ENCODE results near the gene SMCHD1.
A peak's percentile ranks its signal among the peaks of the same experiment; 100 is the strongest.
"Not testable (repeated sequence)": the region's sequence is repeated elsewhere in the genome, so short reads cannot be mapped to it uniquely, and the experiment has no call there.

SMCHD1 gene

DNA sequence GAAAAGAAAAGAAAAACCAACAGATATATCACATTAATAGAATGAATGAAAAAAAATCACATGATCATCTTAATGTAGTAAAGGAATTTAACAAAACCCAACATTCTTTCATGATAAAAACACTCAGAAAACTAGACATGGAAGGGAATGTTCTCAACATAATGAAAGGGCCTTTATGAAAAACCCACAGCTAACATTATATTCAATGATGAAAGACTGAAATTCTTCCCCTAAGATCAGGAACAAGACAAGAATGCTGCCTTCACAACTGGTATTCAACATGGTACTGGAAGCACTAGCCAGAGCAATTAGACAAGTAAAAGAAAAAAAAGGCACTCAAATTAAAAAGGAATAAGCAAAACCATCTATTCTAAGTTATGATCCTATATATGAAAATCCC is 162.8 kb downstream of the SMCHD1 start:
- DNase-seq (ENCODE audit: low read depth), result no peak

DNA sequence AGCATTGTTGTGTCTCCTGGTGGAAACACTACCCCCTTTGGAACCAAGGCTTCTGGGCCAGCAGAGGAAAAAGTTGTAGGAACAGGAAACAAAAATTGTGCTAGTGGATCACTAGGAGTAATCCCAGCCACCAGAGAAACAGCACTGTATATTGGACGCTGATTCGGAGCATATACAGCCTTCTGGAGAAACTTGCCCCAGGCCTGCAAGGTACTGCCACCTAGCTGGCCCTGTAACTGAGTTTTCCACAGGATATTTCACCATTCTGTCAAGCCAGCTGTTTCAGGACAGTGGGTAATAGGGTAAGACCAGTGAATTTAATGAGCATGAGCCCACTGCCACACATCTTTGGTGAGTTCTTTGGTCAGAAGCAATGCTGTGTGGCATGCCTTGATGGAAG is 166.2 kb downstream of the SMCHD1 start:
- no peak for DNase-seq (ENCODE audit: low read depth)

DNA sequence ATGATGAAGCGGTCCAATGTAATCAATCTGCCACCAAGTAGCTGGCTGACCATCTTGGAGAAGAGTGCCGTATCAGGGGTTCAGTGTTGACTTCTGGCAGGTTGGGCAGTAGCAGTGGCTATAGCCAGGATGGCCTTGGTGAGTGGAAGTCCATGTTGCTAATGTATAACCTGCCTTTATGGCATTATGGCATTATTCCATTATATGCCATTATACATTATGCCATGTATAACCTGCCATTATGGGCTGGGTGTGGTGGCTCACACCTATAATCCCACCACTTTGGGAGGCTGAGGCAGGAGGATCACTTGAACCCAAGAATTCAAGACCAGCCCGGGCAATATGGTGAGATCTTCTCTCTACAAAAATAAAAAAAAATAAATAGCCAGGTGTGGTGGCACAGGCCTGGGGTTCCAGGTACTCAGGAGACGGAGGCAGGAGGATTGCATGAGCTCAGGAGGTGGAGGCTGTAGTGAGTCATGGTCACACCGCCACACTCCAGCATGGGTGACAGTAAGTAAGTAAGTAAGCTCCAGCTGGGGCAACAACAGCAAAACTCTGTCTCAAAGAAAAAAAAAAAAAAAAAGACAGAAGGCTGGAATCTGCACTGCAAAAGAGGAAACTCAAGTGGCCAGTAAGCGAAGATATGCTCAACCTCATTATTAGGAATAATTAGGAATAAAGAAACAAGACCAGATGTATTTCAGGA is 166.8 kb downstream of the SMCHD1 start:
- no peak for DNase-seq (ENCODE audit: low read depth)

DNA sequence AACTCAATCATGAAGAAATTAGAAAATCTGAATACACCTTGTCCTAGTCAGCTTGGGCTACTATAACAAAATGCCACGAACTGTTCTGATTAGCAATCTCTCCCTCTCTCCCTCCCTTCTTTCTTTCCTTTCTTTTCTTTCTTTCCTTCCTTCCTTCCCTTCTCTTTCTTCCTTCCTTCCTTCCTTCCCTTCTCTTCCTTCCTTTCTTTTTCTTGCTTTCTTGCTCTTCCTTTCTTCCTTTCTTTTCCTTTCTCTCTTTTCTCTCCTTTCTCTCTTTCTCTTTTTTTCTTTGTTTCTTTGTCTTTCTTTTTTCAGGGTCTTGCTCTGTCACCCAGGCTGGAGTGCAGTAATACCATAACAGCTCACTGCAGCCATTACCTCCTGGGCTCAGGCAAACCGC is 167.7 kb downstream of the SMCHD1 start:
- no peak for DNase-seq (ENCODE audit: low read depth)

DNA sequence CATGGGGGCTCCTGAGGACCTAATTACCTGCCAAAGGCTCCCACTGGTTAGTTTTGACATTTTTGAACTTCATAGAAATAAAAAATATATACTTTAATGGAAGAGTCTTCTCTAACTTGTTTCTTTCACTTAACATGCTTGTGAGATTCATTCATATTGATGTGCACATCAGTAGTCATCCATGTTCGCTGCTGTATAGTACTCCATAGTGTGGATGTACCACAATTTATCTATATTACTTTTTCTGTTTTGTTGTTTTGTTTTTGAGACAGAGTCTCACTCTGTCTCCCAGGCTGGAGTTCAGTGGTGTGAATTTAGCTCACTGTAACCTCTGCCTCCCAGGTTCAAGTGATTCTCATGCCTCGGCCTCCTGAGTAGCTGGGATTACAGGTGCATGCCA is 168.4 kb downstream of the SMCHD1 start:
- no peak for DNase-seq (ENCODE audit: low read depth)

DNA sequence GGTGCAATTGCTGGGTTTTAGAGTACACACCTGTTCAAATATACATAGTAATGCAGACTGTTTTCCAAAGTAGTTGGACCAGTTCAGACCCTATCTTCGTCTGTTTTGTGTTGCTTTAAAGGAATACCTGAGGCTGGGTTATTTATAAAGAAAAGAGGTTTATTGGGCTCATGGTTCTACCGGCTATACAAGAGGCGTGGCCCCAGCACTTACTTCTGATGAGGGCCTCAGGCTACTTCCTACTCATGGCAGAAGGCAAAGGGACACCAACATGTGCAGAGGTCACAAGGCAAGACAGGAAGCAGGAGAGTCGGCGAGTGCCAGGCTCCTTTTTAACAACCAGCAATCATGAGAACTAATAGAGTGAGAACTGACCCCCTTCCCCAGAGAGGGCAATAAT is 169.3 kb downstream of the SMCHD1 start:
- no peak for DNase-seq (ENCODE audit: low read depth)

DNA sequence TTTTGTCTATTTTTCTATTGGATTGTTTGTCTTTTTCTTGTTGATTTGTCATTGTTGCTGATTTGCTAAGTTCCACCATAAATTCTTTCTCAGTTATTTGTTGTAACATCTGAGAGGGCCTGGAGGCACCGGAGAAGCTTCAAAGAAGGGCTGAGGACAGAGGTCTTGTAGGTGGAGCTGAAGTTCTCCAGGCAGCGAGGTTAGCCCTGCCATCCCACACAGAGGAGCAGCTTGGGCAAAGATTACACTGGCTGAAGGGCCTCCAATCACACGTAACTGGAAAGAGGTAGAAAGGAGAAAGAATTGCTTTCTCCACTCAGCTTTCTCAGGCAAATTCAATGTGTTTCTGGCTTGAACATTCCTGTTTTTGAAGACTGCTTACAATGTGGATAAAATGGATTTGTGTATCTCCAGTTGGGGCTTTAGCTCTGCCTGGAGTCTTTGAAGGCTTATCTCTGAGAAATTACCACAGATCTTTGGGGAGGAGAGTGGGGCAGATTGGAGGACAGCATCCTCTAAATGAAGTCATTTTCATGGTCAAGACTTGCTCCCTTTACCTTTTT is 170.2 kb downstream of the SMCHD1 start:
- DNase-seq (ENCODE audit: low read depth), result no peak

DNA sequence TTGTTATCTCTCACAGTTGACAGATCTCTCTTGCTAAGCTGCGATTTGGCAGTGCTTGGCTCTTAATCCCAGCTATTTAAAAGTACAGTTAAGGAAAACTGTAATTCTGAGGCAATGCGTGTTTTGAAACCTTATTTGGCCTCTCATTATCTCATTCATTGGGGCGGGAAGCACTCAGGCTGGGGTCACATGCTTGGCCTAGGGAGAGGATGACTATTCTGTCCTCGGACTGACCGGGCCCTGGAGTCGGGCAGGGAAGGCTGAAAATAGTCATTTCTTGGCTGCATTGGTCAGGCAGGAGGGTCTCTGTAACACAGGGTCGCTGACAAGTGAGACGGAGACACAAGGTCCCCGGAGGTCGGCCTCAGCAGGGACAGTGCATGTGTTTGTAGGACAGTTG is 171.1 kb downstream of the SMCHD1 start:
- no peak for DNase-seq (ENCODE audit: low read depth)

DNA sequence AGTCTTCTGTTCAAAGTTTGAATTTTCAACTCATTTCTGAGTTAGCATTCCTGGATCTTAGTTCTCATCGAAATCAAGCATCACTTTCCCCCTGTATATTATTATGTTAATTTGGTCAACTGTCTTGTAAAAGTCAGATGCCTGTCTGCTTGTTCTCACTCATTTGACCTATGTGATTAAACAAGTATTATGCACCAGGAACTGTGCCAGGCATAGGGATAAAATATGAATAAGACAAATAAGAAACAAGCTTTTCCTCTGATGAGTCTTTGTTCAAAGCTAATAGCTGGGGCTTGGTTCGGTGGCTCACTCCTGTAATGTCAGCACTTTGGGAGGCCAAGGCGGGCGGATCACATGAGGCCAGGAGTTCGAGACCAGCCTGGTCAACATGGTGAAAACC is 171.5 kb downstream of the SMCHD1 start:
- DNase-seq (ENCODE audit: low read depth), result no peak

DNA sequence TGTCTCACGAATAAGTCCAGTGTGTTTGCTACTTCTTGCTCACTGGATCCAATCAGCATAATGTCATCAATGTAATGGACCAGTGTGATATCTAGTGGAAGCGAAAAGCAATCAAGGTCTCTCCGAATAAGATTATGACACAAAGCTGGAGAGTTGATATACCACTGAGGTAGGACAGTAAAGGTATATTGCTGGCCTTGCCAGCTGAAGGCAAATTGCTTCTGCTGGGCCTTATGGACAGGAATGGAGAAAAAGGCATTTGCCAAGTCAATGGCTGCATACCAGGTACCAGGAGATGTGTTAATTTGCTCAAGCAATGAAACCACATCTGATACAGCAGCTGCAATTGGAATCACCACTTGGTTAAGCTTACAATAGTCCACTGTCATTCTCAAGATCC is 180.6 kb downstream of the SMCHD1 start:
- not testable (repeated sequence) for DNase-seq (ENCODE audit: low read depth)

DNA sequence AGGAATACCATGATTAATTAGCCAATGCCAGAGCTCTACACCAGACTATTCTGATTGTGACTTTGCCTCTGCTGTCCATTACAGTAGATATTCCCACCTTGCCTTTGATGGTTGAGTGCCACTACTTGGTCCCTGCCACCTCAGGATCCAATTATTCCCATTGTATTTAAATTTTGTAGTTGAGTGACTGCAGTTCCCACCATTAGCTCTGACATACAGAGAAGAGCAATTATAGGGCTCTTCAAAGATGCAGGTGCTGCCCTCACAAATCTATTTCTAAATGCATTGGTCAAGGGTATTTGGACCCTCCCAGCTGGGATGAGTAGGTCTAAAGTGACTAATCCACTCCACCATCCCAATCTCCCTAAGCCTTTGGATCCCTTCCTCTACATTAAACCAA is 181.8 kb downstream of the SMCHD1 start:
- DNase-seq (ENCODE audit: low read depth), result not testable (repeated sequence)

DNA sequence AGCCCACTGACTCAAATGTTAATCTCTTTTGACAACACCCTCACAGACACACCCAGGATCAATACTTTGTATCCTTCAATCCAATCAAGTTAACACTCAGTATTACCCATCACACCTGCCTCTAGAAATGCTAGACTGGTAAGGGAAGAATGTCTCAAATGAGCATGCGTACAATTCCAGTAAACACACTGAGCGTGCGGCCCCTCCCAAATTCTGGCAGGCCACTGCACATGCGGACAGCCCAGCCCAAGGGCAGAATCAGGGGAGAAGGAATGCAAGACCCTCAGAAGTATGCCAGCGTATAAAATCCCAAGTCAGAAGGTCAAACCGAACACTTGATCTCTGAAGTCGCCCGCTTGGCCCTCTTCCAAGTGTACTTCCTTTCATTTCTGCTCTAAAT is 183.7 kb downstream of the SMCHD1 start:
- DNase-seq (ENCODE audit: low read depth), result no peak

DNA sequence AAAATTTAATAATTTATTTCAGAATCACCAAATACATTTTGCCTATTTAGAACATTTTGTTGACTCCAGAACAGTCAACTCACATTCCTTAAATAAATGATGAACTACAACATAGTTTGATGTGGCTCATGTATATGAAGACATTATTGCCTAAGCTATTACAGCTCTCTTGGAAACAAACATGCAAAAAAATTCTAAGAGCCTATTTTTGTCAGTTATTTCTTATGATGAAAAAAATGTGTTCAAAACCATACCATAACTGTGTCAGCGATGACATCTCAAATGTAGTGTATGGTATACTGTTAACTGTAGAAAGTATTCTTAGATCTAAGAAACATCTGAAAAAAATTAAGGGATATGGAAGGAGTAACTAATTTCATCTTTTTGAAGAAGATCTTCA is 185.0 kb downstream of the SMCHD1 start:
- no peak for DNase-seq (ENCODE audit: low read depth)

DNA sequence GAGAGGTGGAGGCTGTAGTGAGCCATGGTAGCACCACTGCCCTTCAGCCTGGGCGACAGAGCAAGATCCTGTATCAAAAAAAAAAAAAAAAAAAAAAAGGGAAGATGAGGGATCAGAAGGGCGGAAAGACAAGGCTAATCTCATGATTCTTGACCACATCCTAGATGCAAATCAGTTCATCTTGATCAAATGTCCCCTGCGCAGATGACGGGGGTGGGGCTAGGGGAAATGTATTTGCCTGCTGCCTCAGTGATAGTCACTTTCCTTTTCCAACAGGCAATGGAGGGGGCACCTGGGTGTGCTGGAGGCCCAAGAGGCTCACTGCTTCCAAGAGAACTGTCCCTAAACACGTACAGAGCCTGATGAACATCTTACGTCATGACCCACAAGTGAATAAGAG is 187.6 kb downstream of the SMCHD1 start:
- no peak for DNase-seq (ENCODE audit: low read depth)

DNA sequence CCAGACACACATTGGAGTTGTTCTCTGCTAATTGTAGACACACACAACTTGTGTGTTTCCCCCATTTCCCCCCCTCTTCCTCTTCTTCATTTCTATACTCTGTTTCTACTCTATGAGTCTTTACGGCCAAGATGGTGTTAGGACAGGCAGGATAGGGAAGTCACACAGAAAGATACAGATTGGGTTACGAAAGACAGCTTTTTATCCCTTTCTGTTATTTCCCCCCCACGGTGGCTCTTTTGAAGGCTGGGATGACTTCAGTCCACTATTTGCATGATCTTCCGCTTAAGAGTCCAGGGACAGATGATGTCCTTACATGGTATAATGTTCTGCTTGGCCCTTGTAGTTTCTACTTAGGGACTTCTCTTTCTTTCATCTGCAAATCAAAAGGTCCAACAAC is 189.6 kb downstream of the SMCHD1 start:
- no peak for DNase-seq (ENCODE audit: low read depth)

DNA sequence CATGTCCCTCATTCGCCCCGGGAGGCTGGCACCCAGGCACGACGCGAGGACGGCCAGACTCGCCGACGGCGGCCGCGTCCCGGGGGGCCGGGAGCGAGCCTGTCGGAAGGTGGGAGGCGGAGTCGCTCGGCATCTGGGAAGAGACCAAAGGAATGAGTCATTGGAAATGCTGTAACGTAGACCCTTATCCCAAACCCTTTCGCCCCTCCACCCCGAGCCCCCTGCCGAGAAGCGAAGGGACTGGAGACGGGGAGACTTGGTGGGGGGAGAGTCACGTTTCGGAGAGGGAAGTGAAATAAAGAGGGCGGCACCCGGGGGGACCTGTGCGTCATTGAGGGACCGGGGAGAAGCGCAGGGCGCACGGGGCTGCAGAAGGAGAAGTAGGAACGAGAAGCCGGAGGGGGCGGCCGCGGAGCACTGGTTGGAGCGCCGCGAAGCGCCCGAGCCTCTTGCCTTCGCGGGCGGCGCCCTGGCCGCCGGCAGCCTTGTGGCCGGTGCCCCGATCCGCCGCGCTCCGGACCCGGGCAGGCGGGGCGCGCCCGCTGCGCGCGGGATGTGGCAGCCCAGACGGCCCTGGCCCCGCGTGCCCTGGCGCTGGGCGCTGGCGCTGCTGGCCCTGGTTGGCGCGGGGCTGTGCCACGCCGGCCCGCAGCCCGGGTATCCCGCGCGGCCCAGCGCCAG is 191.2 kb downstream of the SMCHD1 start, which contains the start of gene EMILIN2:
EMILIN2 (plus strand) TSS at position 371 of the 681 bp plus-strand sequence; CDS start at position 554, 183 bp downstream.
- DNase-seq (ENCODE audit: low read depth), result peak; percentile 23

DNA sequence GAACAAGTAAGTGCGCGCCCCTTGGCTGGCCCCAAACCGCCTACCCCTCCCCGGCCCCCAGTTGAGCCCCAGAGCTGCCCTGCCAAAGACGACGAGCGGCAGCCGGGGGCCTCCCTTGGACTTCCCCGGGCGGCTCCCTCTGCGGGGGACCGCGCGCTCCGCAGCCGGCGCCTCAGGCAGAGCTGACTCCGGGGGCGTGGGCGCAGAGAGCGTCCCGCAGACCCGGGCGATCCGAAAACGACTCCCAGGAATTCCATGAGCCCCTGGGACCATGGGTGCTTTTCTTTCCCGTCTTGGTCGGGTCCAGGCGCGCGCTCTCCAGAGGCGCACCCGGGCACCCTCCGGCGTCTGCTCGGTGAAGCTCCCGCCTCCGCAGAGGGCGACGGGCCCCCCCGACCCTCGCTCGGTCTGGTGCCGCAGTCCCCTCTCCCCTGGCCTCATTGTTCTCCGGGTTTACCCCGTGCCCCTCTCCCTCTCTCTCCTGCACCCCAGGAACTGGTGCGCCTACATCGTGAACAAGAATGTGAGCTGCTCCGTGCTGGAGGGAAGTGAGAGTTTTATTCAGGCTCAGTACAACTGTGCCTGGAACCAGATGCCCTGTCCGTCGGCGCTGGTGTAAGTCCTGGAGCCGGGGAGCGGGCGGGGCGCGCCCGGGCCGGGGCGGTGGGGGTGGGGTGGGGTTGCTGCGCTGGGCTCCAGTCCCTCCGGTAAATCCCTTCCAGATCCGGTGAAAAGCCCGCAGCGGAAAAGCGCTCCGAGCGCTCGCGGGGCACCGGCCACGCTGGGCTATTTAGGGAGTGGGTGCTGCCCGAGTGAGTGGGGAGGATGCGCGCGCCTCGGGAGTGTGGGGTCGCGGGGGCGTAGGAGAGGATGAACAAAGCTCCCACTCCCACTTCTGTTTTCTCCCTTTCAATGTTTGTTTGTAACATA is 192.1 kb downstream of the SMCHD1 start:
- peak; percentile 1 for DNase-seq (ENCODE audit: low read depth)

DNA sequence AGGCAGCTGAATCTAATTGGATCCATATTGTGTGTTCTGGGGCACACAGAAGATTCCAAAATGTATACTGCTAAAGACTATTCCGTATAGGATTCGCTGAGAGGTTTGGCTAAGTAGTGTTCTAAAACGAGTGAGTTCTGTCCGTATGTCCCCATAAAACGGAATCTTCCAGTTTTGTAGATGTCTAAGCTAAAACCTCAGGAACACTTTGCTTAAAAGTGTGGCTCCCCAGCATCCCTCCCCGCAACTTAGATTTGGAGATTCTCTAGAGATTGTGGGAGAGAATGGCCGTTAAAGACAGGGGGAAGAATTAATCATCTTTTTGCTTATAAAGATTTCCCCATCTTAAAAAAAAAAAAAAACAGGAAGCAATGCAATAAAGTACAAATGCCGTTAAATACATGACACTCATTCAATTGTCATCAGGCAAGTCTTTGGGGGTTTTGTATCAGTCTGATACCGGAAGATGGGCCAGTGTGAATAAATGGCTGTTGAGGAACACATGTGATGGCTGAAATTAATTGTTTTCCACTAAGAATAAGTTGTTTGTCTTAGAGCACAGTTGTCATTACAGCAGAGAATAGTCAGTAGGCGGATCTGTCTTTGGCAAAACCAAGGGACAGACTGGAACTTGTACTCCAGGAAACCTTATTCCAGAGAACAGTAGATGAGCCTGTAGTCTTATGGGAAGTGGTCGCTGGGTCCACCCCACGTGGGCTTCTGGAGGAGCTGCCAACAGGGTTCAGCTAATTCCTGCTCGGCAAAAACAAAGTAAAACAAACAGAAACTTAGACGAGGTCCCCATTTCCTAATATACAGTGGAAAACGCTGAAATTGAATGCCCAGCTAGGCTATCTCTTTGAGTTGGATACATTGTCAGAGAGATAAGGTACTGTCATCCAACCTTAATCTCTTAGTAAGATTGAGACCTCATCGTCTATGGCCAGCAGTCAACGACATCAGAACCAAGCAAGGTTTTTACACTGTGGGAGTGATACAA is 193.0 kb downstream of the SMCHD1 start:
- DNase-seq (ENCODE audit: low read depth), result no peak

DNA sequence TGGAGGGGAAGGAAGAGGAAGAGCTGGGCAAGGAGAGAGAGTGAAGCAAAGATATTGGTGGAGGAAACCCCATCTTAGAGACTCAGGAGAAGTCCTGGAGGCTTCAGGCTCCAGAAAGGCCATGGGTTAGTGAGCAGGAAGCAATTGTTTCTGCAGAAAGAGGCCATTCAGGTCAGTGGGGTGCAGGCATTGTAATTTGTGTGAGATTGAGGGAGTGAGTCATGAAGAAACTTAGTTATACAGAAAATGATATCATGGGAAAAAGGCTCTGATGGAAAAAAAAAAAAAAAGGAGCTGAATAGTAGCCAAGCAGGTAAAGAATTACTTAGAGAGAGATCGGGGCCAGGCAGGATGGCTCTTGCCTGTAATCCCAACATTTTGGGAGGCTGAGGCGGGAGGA is 195.3 kb downstream of the SMCHD1 start:
- no peak for DNase-seq (ENCODE audit: low read depth)

DNA sequence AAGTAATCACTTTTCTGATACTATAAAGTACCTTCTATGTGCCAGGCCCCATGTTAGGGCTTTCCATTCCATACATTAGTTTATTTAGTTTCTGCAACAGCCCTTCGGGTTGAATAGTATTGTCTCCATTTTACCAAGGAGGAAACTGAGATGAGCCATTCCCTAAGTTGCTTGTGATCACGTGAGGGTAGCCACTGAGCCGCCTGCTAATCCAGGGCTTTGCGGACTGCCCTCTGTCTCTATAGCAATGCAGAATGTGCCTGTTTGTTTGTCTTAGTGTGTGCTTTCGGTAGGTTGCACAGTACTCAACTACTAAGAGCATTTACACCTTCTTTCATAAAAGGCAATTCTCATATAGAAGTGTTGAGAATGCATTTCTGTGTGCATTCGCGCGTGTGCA is 196.2 kb downstream of the SMCHD1 start:
- no peak for DNase-seq (ENCODE audit: low read depth)

DNA sequence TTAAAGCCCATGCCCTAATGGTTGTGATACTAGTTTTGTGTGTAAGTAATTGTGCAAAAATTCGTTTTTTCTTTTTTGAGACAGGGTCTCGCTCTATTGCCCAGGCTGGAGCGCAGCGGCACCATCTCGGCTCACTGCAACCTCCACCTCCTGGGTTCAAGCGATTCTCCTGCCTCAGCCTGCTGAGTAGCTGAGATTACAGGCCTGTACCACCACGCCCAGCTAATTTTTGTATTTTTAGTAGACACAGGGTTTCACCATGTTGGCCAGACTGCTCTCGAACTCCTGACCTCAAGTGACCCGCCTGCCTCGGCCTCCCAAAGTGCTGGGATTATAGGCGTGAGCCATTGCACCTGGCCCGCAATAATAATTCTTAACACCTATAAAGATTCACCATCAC is 196.9 kb downstream of the SMCHD1 start:
- not testable (repeated sequence) for DNase-seq (ENCODE audit: low read depth)
